GM04504 (cell line): ENCODE measurements around the gene TANGO6.
"Not testable (repeated sequence)": the region's sequence is repeated elsewhere in the genome, so short reads cannot be mapped to it uniquely, and the experiment has no call there.

Experiments used
- DNase-seq: peaks from one replicate; pipeline ENCODE4 v3.0.0-alpha.2; 2012; ENCODE audit warnings: low read depth

Gene TANGO6

DNA sequence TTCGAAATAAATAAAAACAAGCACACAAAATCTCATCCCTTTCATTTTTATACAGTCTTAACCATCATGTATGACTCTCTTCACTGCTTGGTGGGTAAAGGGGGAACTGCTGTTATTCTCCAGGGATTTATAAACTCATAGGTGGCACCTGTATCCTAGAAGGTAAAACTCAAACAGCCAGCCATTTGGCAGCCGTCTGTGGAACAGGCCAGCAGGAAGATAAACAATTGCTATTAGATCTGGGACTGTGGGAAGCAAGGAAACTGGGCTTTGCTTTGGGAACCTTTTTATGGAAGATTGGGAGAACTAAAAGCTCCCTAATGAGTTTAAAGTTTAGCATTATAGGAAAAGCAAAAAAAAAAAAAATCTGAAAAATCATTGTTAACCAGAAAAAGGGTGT, 126.0 kb downstream of the TANGO6 start:
- DNase-seq, result no peak

DNA sequence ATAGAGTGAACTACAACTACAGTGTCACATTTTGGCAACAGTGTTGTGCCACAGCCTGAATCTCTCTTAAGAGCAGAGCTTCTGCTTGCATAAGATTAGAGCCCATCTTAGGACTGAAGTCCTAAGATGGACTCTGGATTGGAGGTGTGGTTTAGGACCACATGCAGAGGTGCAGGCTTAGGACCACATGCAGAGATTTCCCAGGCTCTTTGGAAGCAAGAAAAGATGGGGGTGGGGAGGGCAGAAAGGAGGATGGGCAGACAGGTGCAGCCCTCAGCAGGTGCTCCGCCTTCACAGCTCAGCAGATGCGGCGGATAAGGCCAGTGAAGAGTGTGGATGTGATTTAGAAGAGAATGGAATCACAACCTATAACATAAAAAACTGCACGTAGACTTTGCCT, 128.7 kb downstream of the TANGO6 start:
- no peak for DNase-seq

DNA sequence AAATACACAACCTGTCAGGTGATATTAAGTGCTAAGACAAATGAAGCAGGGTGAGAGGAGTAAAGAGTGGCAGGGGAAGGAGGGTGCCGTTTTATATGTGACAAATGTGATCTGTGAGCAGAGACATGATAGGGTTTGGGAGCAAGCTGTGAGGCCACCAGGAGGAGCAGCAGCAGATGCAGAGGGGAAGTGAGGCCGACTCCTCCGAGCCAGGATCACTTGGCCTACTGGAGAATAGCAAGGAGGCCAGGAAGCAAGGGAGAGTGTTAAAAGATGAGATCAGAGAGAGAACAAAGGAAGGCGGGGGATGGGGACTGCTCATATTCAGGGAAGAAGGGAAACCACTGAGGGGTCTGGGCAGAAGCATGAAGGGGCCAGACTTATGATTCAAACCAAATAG, 129.4 kb downstream of the TANGO6 start:
- no peak for DNase-seq

DNA sequence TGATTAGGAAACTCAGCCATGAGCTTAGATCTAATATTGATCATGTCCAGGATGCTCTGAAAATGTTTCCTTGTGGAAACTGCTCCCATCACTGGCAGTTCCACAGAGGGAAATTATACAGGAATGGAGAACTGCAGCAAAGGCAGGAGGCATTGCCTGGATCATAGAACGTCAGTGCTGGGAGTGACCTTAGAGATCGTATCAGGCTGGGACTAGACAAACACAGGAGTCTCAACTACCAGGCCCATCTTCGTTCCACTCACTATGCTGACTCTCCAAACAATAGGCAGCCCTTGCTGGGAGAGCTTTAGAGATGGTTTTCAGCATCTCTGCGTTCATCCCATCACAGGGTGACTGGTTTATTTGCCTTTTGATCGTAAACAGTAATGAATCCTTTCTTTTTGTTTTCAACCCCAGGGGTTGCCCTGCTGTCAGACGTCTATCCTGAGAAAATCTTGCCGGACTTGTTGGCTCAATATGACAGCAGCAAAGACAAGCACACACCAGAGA, 130.3 kb downstream of the TANGO6 start:
- DNase-seq, result no peak

DNA sequence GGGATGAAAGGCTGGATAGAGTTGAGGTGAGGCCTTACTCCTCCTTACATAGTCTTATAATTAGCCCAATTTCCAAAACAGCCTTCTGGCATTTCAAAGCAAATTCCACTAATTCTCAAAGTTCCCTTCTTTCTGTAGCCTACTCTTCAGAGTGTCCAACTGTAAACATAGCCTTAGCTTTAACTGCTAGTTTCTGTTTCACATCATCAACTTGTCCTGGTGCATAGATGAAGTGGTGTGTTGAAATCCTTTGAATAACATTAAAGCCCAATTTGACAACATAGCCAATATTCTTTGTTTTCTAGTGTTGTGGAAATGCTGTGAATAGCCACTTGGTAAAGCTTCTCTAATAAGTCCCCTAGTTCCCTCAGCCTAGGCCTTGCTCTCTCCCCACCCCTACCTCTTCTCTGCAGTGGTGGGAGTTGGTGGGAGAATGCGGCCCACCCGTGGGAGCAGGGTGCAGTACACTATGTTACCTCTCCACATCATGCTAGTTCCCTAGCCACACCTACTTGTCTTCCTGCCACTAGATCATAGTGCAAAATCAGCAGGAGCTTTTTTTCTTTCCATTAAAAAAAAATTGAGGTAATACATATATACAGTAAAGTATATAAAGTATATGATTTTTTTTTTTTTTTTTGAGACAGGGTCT, 135.1 kb downstream of the TANGO6 start:
- no peak for DNase-seq

DNA sequence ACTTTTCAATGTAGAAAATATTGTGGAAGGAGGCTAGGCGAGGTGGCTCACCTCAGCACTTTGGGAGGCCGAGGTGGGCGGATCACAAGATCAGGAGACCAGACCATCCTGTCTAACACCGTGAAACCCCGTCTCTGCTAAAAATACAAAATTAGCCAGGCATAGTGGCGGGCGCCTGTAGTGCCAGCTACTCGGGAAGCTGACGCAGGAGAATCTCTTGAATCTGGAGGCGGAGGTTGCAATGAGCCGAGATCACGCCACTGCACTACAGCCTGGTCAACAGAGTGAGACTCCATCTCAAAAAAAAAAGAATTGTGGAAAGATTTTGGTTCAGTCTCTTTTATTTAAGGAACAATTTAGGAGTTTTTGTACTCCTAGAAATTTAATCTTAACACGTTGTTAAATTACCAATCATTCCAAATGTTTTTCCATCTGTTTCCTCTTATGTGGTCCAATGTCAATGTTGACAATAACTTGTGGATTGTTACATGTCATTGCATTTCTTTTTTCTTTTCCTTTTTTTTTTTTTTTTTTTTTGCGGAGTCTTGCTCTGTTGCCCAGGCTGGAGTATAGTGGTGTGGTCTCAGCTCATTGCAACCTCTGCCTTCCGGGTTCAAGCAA, 137.5 kb downstream of the TANGO6 start:
- no peak for DNase-seq

DNA sequence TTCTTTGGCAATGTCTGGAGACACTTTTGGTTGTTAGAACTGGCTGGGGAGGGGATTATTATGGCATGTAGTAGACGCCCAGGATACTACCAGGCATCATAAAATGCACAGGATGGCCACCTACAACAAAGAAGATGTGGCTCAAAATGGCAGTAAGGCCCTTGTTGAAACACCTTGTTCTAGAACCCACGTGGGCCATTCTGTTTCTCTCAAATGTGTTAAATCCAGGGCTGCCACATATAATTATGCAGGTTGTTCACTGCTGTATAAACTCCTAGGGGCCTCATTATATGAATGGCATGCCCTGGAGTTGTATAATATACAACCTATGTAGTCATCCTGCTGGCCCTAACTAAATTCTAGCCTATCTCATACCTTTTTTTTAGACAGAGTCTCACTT, 138.6 kb downstream of the TANGO6 start:
- no peak for DNase-seq

DNA sequence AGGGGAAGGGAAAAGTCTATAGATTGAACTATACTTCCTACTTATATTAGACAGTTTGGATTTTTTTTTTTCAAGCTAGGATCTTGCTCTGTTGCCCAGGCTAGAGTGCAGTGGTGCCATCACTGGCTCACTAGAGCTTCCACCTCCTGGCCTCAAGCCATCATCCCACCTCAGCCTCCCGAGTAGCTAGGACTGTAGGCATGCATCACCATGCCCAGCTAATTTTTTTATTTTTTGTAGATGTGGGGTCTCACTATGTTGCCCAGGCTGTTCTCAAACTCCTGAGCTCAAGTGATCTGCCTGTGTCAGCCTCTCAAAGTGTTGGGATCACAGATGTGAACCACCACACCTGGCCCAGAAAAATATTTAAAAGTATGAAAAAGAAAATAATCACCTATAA, 141.1 kb downstream of the TANGO6 start:
- no peak for DNase-seq

DNA sequence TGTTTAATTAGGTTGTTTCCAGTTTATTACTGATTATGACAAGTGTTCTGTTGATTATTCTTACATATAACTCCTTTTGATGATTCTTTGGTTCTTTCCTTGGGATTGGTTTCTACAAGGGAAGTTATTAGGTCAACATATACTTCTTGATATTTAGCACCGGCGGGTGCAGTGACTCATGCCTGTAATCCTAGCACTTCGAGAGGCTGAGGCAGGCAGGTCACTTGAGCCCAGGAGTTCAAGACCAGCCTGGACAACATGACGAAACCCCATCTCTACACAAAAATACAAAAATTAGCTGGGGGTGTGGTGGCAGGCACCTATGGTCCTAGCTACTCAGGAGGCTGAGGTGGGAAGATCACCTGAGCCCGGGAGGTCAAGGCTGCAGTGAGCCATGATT, 141.9 kb downstream of the TANGO6 start:
- DNase-seq, result no peak

DNA sequence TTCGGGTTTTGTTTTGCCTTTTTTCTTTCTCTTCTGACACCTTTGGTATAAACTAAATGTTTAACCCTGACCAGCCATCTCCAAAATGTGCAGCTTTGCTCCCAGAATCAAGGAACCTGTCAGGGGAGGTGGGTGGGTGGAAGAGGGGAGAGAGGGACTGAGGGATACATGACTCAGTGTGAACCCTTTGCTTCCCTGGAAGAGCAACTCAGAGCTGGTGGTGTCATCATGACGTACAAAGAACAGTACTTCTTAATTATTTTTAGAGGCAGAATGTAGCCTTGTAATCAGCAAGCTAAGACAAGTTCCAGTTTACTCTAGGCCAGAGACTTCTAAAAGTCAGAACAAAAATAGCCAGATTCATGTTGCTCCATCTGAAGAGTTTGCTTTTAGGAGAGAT, 142.5 kb downstream of the TANGO6 start:
- peak; percentile 9 for DNase-seq

DNA sequence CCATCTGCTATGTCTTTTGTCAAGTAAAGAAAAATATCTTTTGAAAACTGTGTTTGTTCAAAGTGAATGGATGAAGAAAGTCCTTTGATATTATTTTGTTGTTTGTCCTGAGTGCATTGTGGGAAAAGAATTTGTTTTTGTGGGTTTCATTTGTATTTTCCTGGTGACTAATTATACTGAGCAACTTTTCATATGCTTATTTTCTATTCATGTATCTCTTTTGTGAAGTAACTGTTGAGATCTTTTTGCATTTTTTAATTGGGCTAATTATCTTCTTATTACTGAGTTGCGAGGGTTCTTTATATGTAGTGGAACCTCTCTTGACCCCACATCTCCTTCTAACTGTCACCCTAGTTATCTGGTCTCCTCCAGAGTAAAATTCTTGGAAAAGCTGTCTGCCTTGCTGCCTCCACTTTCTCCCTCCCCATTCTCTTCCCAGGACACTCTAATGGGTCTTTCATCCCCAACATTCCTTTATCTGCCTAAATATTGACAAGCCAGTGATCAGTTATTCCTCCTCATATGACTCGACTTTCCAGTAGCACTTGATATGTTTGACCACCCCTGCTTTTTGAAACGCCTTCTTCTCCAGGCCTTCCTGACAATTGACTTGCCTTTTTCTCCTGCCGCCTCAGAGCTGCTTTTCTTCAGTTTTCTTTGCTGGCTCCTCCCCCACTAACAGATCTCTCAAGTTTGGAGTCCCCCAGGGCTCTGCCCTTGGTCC, 144.6 kb downstream of the TANGO6 start:
- DNase-seq, result no peak

DNA sequence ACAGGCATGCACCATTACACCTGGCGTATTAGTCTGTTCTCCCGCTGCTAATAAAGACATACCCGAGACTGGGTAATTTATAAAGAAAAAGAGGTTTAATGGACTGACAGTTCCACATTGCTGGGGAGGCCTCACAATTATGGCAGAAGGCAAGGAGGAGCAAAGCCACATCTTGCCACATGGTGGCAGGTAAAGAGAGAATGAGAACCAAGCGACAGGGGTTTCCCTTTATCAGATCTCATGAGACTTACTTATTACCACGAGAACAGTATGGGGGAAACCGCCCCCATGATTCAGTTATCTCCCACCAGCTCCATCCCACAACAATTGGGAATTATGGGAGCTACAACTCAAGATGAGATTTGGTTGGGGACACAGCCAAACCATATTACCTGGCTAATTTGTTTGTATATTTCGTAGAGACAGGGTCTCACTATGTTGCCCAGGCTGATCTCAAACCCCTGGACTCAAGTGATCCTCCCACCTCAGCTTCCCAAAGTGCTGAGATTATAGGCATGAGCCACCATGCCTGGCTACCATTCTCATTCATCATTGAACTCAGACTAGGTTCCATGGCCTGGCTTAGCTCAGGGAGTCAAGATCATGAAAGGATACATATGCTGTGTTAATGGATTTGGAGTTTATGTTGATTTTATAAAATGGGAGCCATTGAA, 147.0 kb downstream of the TANGO6 start:
- DNase-seq, result not testable (repeated sequence)

DNA sequence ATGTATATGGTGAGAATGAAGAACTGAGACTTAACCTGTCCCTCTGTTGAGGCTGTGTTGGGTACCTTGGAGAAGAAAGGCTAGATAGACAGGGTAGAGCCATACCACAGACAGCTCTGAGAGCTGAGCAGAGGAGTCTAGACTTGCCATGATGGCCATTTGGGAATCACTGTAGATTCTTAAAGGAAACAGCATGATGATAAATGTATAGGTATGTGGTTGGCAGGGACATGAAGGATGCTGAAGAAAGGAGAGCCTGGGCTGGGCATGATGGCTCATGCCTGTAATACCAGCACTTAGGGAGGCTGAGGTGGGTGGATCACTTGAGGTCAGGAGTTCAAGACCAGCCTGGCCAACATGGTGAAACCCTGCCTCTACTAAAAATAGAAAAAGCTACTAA, 147.7 kb downstream of the TANGO6 start:
- no peak for DNase-seq

DNA sequence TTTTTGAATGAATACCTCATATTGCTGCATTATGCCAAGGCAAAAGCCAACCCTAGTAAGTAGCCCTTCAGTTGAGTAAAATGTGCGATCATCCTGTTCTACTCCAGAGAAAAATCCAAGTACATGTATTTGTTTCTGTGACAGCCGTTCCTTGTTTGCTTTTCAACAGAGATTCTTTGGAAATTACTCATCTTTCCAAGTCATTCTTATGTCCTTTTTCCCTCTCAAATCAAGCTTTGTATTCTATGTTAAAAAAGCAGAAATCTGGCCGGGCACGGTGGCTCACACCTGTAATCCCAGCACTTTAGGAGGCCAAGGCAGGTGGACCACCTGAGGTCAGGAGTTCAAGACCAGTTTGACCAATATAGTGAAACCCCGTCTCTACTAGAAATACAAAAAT, 149.2 kb downstream of the TANGO6 start:
- DNase-seq, result peak; percentile 3

DNA sequence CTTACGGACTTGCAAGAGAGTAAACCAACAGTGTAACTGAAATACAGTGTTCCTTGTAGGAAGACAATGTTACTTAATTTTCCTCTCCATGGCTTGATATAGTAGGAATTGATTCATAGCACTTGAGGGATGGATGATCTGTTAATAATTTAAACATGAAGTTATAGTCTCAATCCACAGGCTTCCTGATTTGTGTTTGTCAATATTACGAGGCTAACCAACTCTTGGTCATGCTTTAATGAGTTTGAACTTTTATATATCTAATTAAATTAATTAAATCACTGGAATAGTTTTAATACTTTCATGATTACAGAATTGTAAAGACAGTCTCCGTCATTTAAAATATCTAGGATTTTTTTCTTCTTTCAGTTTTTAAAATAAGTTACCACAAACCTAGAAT, 150.1 kb downstream of the TANGO6 start:
- DNase-seq, result no peak

DNA sequence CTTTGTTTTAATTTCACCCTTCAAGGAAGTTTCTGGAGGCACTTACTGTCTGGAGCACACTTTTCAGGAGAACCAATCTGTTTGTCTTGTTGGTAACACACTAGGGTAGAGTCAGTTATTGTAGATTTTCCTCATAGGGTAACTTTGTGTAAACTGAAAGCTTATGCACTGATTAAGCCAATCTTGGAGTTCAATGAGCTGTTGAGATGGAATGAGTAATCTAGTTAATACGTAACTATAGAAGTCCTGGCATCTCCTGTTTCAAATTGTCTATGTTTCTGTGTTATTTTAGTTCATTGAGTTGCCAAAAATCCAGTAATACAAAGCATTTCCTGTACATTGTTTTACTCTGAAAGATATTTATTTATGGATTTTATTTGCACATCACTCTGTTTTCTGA, 150.6 kb downstream of the TANGO6 start:
- no peak for DNase-seq

DNA sequence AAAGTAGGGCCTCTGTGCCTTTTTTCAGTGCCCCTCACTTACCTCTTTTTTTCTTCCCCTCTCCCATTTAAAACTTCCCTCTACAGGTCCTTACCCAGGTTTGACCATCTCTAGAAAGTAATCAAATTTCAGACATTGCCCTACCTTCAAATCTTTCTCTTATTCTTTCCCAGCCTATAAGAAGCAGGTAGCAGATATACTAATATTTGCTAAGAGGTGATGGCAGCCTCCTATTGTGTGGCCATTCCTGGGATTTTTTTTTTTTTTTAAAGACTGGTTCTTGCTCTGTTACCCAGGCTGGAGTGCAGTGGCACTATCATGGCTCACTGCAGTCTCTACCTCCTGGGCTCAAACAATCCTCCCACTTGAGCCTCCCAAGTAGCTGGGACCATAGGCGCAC, 151.0 kb downstream of the TANGO6 start:
- no peak for DNase-seq

DNA sequence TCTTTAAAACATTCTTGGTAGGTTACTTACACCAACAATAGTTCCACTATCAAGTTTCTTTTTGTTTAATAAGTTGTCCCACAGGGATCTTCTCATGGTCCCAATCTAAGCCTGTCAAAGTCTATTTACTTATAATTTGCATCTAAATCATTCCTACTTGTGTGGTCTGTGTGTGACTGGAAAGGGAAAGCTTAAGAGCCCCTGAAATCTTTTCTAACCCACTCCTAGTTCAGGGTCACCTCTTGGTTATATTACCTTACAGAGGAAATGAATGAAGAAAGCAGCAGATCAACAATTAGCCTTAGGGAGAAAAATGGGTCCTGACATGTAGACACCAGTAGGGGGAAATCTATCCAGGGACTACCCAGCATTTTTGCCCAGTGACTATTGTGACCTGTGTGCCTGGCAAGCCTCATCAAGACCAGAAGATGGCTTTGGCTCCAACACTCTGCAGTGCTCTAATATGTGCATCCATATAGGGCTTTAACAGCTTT, 151.7 kb downstream of the TANGO6 start:
- no peak for DNase-seq

DNA sequence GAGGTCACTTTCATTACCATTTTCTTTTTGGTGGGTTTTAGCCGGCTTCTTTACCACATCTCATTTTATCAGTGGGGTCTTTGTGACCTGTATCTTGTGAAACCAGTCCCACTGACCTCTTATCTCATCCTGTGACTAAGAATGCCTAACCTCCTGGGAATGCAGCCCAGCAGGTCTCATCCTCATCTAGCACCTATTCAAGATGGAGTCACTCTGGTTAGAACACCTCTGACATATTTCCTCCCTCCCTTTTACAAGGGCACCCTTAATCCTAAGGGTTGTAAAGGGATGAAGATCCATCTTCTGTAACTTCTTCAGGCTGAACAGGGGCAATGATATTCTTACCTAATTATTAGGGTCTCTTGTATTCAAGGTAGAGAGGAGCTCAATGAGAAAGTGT, 154.2 kb downstream of the TANGO6 start:
- DNase-seq, result no peak

DNA sequence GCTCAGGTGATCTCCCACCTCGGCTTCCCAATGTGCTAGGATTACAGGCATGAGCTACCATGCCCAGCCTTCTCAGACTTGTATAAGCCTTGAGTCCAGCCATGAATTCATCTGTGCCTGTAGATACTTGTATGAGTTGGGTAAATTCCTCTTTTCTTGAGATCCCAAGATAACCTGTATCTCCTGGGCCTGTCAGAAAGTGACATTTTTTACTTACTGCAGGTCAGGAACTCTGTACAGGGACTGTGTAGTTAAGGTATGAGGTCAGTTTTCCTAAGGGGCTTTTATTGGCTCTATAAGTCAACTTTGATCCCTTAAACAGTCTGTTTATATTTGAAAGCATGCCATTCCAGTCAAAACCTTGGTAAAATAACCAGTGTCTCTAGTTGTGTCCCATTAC, 155.8 kb downstream of the TANGO6 start:
- DNase-seq, result no peak

DNA sequence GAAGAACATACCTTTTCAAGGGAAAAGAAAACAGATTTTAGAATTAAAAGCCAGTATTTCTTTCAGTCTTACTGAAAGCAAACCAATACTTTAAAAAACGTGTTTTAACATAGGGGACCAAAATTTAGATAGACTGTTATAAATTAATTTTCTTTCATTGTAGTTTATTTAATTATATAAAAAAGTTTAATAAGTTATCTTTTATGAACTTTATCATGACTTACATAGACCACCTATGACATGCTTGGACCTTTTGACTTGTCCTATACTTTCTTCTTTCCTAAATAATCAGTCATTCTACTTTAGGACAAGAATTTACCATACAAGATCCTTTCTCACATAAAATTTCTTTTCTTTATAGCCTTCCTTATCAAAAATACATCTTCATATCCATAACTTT, 160.2 kb downstream of the TANGO6 start:
- no peak for DNase-seq

DNA sequence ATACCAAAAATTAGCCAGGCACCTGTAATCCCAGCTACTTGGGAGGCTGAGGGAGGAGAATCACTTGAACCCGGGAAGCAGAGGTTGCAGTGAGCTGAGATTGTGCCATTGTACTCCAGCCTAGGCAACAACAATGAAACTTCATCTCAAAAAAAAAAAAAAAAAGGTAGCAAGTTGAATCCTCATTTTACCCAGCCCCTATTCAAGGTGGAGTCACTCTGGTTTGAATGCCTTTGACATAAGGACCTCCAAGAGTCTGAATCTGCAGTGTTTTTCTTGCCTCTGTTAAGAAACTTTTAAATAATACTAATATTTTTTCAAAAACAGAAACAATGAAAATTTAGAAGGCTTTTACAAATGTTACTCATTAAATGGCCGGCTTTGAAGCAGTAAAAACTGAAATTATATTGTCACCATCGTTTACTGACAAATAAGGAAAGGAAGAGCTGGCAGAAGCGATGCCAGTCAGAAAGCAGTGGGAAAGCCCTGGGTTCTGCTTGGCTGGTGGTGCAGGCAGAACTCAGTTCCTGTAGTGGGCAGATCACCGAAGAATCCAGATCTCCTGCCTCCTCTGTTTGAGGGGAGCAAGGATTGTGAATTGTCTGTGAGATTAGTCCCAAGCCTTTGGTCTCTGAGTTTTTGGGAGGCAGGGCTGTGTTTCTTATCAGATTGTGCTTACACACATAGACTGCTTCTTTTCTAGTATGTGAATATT, 162.5 kb downstream of the TANGO6 start:
- no peak for DNase-seq
